WTC11 (cell line): ENCODE data around the gene PAOX. TPM values are rescaled to one million over a fixed set of nuclear protein-coding genes. Genes with fewer than 3 reads are reported as not detected.
A peak's percentile ranks its signal among the peaks of the same experiment; 100 is the strongest.

Source experiments
- ATAC-seq: fragments of 200-7000 bp; cut with Tn5 transposase; 2 replicates; pipeline ENCODE4 v1.10.0; 2021; ENCODE audit warnings: mild to moderate bottlenecking, moderate library complexity
- CTCF ChIA-PET: fragments of 300-600 bp; sonication (Branson Sonifier 250); formaldehyde crosslinking; loops from one replicate; lab custom pipeline; 2021; ENCODE audit warnings: antibody characterized with exemption; lab: Charles Lee
- POLR2A ChIA-PET: fragments of 350-600 bp; sonication (Branson Sonifier 250); formaldehyde crosslinking; loops from one replicate; lab custom pipeline; 2021; ENCODE audit warnings: antibody characterized with exemption; lab: Charles Lee
- DNase-seq: peaks from one replicate; pipeline ENCODE4 v3.0.0; 2021; ENCODE audit warnings: low spot score
- H3K27ac Mint-ChIP-seq: 2 replicates; pipeline ENCODE4 v1.8.0; 2021; ENCODE audit warnings: mixed read lengths
- H3K27me3 Mint-ChIP-seq: 2 replicates; pipeline ENCODE4 v1.8.0; 2021; ENCODE audit warnings: low read depth, mild to moderate bottlenecking, moderate library complexity, mixed read lengths
- H3K36me3 Mint-ChIP-seq: 2 replicates; pipeline ENCODE4 v1.8.0; 2021; ENCODE audit warnings: mixed read lengths
- H3K4me1 Mint-ChIP-seq: 2 replicates; pipeline ENCODE4 v1.8.0; 2022; ENCODE audit warnings: mixed read lengths
- H3K4me3 Mint-ChIP-seq: 2 replicates; pipeline ENCODE4 v1.8.0; 2021; ENCODE audit warnings: mild to moderate bottlenecking, moderate library complexity, mixed read lengths
- H3K9me3 Mint-ChIP-seq: 2 replicates; pipeline ENCODE4 v1.8.0; 2021; ENCODE audit warnings: mixed read lengths
- ATF3 ChIP-seq: sonication (generic); formaldehyde crosslinking; conservative IDR thresholded peaks from 2 replicates; pipeline ENCODE4 v1.8.1; 2022; ENCODE audit warnings: mild to moderate bottlenecking, missing genetic modification reagents
- CBFB ChIP-seq: sonication (generic); formaldehyde crosslinking; IDR thresholded peaks from 2 replicates; pipeline ENCODE4 v1.8.1; 2022; ENCODE audit warnings: mild to moderate bottlenecking, low read depth, missing genetic modification reagents
- CREM ChIP-seq: sonication (generic); formaldehyde crosslinking; IDR thresholded peaks from 2 replicates; pipeline ENCODE4 v1.8.1; 2022; ENCODE audit warnings: mild to moderate bottlenecking, missing genetic modification reagents, moderate library complexity
- ELF4 ChIP-seq: sonication (generic); formaldehyde crosslinking; IDR thresholded peaks from 2 replicates; pipeline ENCODE4 v1.8.1; 2022; ENCODE audit warnings: low read depth, mild to moderate bottlenecking, moderate library complexity, missing genetic modification reagents
- ERG ChIP-seq: fragments of 250-450 bp; sonication (Bioruptor Pico); IDR thresholded peaks from 2 replicates; pipeline ENCODE4 v1.8.0; 2021; ENCODE audit warnings: mild to moderate bottlenecking
- ETV6 ChIP-seq: sonication (generic); formaldehyde crosslinking; IDR thresholded peaks from 2 replicates; pipeline ENCODE4 v1.8.1; 2022; ENCODE audit warnings: mild to moderate bottlenecking, missing genetic modification reagents
- FOXJ3 ChIP-seq: sonication (generic); formaldehyde crosslinking; IDR thresholded peaks from 2 replicates; pipeline ENCODE4 v1.9.0; 2021; ENCODE audit warnings: missing genetic modification reagents, mild to moderate bottlenecking, borderline replicate concordance
- FOXP1 ChIP-seq: sonication (generic); formaldehyde crosslinking; IDR thresholded peaks from 2 replicates; pipeline ENCODE4 v1.8.0; 2022; ENCODE audit warnings: missing genetic modification reagents, mild to moderate bottlenecking, moderate library complexity, borderline replicate concordance
- GABPB1 ChIP-seq: sonication (generic); formaldehyde crosslinking; IDR thresholded peaks from 2 replicates; pipeline ENCODE4 v1.8.1; 2023; ENCODE audit warnings: mild to moderate bottlenecking, missing genetic modification reagents
- GRHL2 ChIP-seq: fragments of 250-450 bp; sonication (Bioruptor Pico); IDR thresholded peaks from 2 replicates; pipeline ENCODE4 v1.8.0; 2022; ENCODE audit warnings: mild to moderate bottlenecking, moderate library complexity; ENCODE audit not compliant: insufficient replicate concordance, severe bottlenecking
- HMGA2 ChIP-seq: fragments of 250-450 bp; sonication (Bioruptor Pico); IDR thresholded peaks from 2 replicates; pipeline ENCODE4 v1.4.0; 2021; ENCODE audit warnings: mild to moderate bottlenecking, moderate library complexity
- IRF2 ChIP-seq: sonication (generic); formaldehyde crosslinking; IDR thresholded peaks from 2 replicates; pipeline ENCODE4 v1.8.0; 2022; ENCODE audit warnings: low read depth, missing genetic modification reagents, borderline replicate concordance
- JAZF1 ChIP-seq: fragments of 250-450 bp; sonication (Bioruptor Pico); IDR thresholded peaks from 2 replicates; pipeline ENCODE4 v1.9.0; 2021; ENCODE audit warnings: moderate library complexity, mild to moderate bottlenecking, inconsistent platforms
- MXD4 ChIP-seq: fragments of 250-450 bp; sonication (Bioruptor Pico); IDR thresholded peaks from 2 replicates; pipeline ENCODE4 v1.8.0; 2021; ENCODE audit warnings: mild to moderate bottlenecking, moderate library complexity, borderline replicate concordance
- NFATC4 ChIP-seq: fragments of 250-450 bp; sonication (Bioruptor Pico); IDR thresholded peaks from 2 replicates; pipeline ENCODE4 v1.9.0; 2021; ENCODE audit warnings: mild to moderate bottlenecking
- TEAD4 ChIP-seq: sonication (generic); formaldehyde crosslinking; IDR thresholded peaks from 2 replicates; pipeline ENCODE4 v1.8.0; 2022; ENCODE audit warnings: mild to moderate bottlenecking, missing genetic modification reagents
- TP53 ChIP-seq: sonication (generic); formaldehyde crosslinking; IDR thresholded peaks from 2 replicates; pipeline ENCODE4 v1.8.1; 2023; ENCODE audit warnings: mild to moderate bottlenecking, missing genetic modification reagents
- ZNF138 ChIP-seq: sonication (generic); formaldehyde crosslinking; conservative IDR thresholded peaks from 2 replicates; pipeline ENCODE4 v1.8.1; 2022; ENCODE audit warnings: mild to moderate bottlenecking, moderate library complexity, missing genetic modification reagents
- ZNF396 ChIP-seq: fragments of 250-450 bp; sonication (Bioruptor Pico); IDR thresholded peaks from 2 replicates; pipeline ENCODE4 v1.8.0; 2021; ENCODE audit warnings: mild to moderate bottlenecking, moderate library complexity, borderline replicate concordance
- ZNF423 ChIP-seq: fragments of 250-450 bp; sonication (Bioruptor Pico); IDR thresholded peaks from 2 replicates; pipeline ENCODE4 v2.1.2; 2022; ENCODE audit warnings: mild to moderate bottlenecking, moderate library complexity
- ZNF532 ChIP-seq: fragments of 250-450 bp; sonication (Bioruptor Pico); IDR thresholded peaks from 2 replicates; pipeline ENCODE4 v1.9.0; 2021; ENCODE audit warnings: mild to moderate bottlenecking, borderline replicate concordance
- total RNA-seq: library from RNA; stranded (reverse); gene quantifications from 3 replicates; pipeline ENCODE4 v1.2.3, GENCODE V29; 2021
- TF ChIP-seq, protein P1 (sequence below): sonication (generic); formaldehyde crosslinking; IDR thresholded peaks from 2 replicates; pipeline ENCODE4 v1.8.0; 2022; ENCODE audit warnings: mild to moderate bottlenecking, missing genetic modification reagents
- TF ChIP-seq, protein P2 (sequence below): sonication (generic); formaldehyde crosslinking; IDR thresholded peaks from 2 replicates; pipeline ENCODE4 v1.8.1; 2023; ENCODE audit warnings: mild to moderate bottlenecking, missing genetic modification reagents, moderate library complexity
- TF ChIP-seq, protein P3 (sequence below): sonication (generic); formaldehyde crosslinking; IDR thresholded peaks from 2 replicates; pipeline ENCODE4 v1.8.0; 2022; ENCODE audit warnings: mild to moderate bottlenecking, missing genetic modification reagents

PAOX gene
- total RNA-seq, 1 experiment from 2014 or later, result 3.6 TPM

- TF ChIP-seq FOXP1, result no peak
- no peak for TF ChIP-seq IRF2 (CRISPR knock-in tag)
Measured at GRCh38 chr10:133391249-133391635, 12.2 kb downstream of the PAOX start (continued).

GRCh38 chr10:133391761-133392518, 12.9 kb downstream of the PAOX start:
- H3K27me3 Mint-ChIP-seq, result no peaks in the 10 kb centered on the region; the same call in 1 of the 2 replicates
- H3K4me1 Mint-ChIP-seq, result peaks cover 11% of the 10 kb centered on the region
- CTCF ChIA-PET, result interaction anchor here (1.0 kb wide), 1 partner anchor 145 kb away, joined by 3 read pairs; no protein-coding TSS in a partner anchor
- DNase-seq, result no peak
- TF ChIP-seq GABPB1 (CRISPR knock-in tag), result no peak
- no peak for TF ChIP-seq ZNF396 (CRISPR knock-in tag)
- no peak for TF ChIP-seq ELF4 (CRISPR knock-in tag)
- no peak for TF ChIP-seq FOXJ3 (CRISPR knock-in tag)
- TF ChIP-seq HMGA2 (CRISPR knock-in tag), result no peak
- TF ChIP-seq, all 79 proteins: peak for 0
- no peak overlapping the region for H3K27ac Mint-ChIP-seq
- no peaks in the 10 kb centered on the region for H3K9me3 Mint-ChIP-seq
- H3K36me3 Mint-ChIP-seq, result peaks cover 8% of the 10 kb centered on the region
- no peak overlapping the region for H3K4me3 Mint-ChIP-seq
- ATAC-seq, result no peak
- POLR2A ChIA-PET, result no interaction called here

DNA sequence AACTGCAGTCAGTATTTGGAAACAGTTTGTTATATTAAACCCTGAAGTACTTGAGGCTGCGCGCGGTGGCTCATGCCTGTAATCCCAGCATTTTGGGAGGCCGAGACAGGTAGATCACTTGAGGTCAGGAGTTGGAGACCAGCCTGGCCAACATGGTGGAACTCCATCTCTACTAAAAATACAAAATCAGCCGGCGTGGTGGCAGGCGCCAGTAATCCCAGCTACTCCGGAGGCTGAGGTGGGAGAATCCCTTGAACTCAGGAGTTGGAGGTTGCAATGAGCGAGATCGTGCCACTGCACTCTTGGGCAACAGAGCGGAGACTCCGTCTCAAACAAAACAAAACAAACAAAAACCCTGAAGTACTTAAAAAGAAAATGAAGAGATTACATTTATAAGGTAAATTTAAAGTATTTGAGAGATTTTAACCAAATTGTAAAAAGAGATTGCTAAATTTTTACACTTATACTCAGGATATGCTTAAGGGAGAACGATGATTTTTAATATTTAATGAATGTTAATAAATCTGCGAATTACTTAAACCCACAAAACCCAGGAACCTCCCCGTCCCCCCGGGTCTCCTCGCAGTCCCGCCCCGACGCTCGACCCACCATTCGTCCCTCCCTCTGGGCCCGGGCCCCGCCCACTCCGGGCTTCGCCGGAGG, 14.5 kb downstream of the PAOX start:
- DNase-seq (no peak), ATAC-seq (no peak)
- peaks cover 24% of the 10 kb centered on the region for H3K36me3 Mint-ChIP-seq
- no peaks in the 10 kb centered on the region for H3K9me3 Mint-ChIP-seq
- no peaks in the 10 kb centered on the region; the same call in 1 of the 2 replicates for H3K27me3 Mint-ChIP-seq
- H3K4me3 Mint-ChIP-seq, result peak overlapping the region; percentile 96
- ChIA-PET CTCF (interaction anchor here (1.7 kb wide), 1 partner anchor 65 kb away, joined by 11 read pairs; no protein-coding TSS in a partner anchor), POLR2A (no interaction called here)
- H3K4me1 Mint-ChIP-seq, result peaks cover 11% of the 10 kb centered on the region
- peak overlapping the region; percentile 95 for H3K27ac Mint-ChIP-seq
- no peak for TF ChIP-seq ZNF423 (CRISPR knock-in tag)
- no peak for TF ChIP-seq CBFB
- no peak for TF ChIP-seq ATF3 (CRISPR knock-in tag)
- TF ChIP-seq GRHL2 (CRISPR knock-in tag), result no peak
- TF ChIP-seq TP53 (CRISPR knock-in tag), result no peak
- no peak for TF ChIP-seq HMGA2 (CRISPR knock-in tag)
- no peak for TF ChIP-seq ZNF532 (CRISPR knock-in tag)
- no peak for TF ChIP-seq IRF2 (CRISPR knock-in tag)
- TF ChIP-seq, protein P1, sequence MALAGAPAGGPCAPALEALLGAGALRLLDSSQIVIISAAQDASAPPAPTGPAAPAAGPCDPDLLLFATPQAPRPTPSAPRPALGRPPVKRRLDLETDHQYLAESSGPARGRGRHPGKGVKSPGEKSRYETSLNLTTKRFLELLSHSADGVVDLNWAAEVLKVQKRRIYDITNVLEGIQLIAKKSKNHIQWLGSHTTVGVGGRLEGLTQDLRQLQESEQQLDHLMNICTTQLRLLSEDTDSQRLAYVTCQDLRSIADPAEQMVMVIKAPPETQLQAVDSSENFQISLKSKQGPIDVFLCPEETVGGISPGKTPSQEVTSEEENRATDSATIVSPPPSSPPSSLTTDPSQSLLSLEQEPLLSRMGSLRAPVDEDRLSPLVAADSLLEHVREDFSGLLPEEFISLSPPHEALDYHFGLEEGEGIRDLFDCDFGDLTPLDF (CRISPR knock-in tag), result no peak
- no peak for TF ChIP-seq JAZF1 (CRISPR knock-in tag)
- TF ChIP-seq, protein P2, sequence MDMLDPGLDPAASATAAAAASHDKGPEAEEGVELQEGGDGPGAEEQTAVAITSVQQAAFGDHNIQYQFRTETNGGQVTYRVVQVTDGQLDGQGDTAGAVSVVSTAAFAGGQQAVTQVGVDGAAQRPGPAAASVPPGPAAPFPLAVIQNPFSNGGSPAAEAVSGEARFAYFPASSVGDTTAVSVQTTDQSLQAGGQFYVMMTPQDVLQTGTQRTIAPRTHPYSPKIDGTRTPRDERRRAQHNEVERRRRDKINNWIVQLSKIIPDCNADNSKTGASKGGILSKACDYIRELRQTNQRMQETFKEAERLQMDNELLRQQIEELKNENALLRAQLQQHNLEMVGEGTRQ (CRISPR knock-in tag), result no peak
- TF ChIP-seq, protein P3, sequence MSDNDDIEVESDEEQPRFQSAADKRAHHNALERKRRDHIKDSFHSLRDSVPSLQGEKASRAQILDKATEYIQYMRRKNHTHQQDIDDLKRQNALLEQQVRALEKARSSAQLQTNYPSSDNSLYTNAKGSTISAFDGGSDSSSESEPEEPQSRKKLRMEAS (CRISPR knock-in tag), result no peak
- no peak for TF ChIP-seq TEAD4 (CRISPR knock-in tag)
- TF ChIP-seq MXD4 (CRISPR knock-in tag), result no peak
- TF ChIP-seq CREM, result no peak
- no peak for TF ChIP-seq ERG
- no peak for TF ChIP-seq NFATC4
- no peak for TF ChIP-seq ZNF138 (CRISPR knock-in tag)
- no peak for TF ChIP-seq ETV6
